Panc1 (cell line): ENCODE data around the gene KMT2B. TPM values are rescaled to one million over a fixed set of nuclear protein-coding genes. Genes with fewer than 3 reads are reported as not detected.

Experiments used
- ATAC-seq: fragments of 200-7000 bp; cut with Tn5 transposase; 2 replicates; pipeline ENCODE4 v1.9.1; 2020; ENCODE audit warnings: mild to moderate bottlenecking, moderate library complexity
- BruUV-seq: library from RNA; stranded (reverse); fragments of 400-500 nt; replicated peaks from 2 replicates; lab custom pipeline; 2021; lab: Mats Ljungman, UMichigan
- CTCF ChIA-PET: fragments of 300-600 bp; sonication (Branson Sonifier 250); formaldehyde crosslinking; loops from one replicate; lab custom pipeline; 2022; ENCODE audit warnings: antibody characterized with exemption; lab: Charles Lee
- POLR2A ChIA-PET: fragments of 300-600 bp; sonication (Branson Sonifier 250); formaldehyde crosslinking; loops from one replicate; lab custom pipeline; 2022; ENCODE audit warnings: antibody characterized with exemption; lab: Charles Lee
- DNase-seq: peaks from one replicate; pipeline ENCODE4 v3.0.0-alpha.2; 2010; ENCODE audit warnings: low read depth, low spot score
- H3K27ac ChIP-seq: 2 replicates; pipeline ENCODE4 v1.5.1; 2011; ENCODE audit warnings: mild to moderate bottlenecking, low read length, inconsistent platforms
- H3K27me3 ChIP-seq: fragments of 200-500 bp; sonication (Bioruptor generic); 2 replicates; pipeline ENCODE4 v1.6.0; 2014; ENCODE audit warnings: low read length, inconsistent platforms; ENCODE audit not compliant: control insufficient read depth, insufficient read depth
- H3K36me3 ChIP-seq: fragments of 200-500 bp; sonication (Bioruptor generic); 2 replicates; pipeline ENCODE4 v1.5.1; 2014; ENCODE audit warnings: inconsistent platforms, mild to moderate bottlenecking, low read length, moderate library complexity; ENCODE audit not compliant: control insufficient read depth, insufficient read depth
- H3K4me1 ChIP-seq: 2 replicates; pipeline ENCODE4 v1.5.1; 2011; ENCODE audit warnings: inconsistent platforms, mild to moderate bottlenecking, low read length, moderate library complexity; ENCODE audit not compliant: control insufficient read depth, insufficient read depth
- H3K4me3 ChIP-seq, 2 experiments: 2 replicates each; pipeline ENCODE4 v1.5.1; 2011 to 2012; ENCODE audit warnings: low read depth in 2 of 2, low read length in 2 of 2, mild to moderate bottlenecking in 2 of 2, inconsistent platforms in 1 of 2, moderate library complexity in 1 of 2
- H3K9me3 ChIP-seq: fragments of 200-500 bp; sonication (Bioruptor generic); 2 replicates; pipeline ENCODE4 v1.5.1; 2014; ENCODE audit warnings: low read depth, mild to moderate bottlenecking, inconsistent platforms, low read length, moderate library complexity; ENCODE audit not compliant: control insufficient read depth, insufficient read depth
- POLR2AphosphoS5 ChIP-seq: IDR thresholded peaks from 2 replicates; pipeline ENCODE4 v1.6.1; 2012; ENCODE audit warnings: mild to moderate bottlenecking, low read depth, low read length, moderate library complexity
- SIN3A ChIP-seq: IDR thresholded peaks from 2 replicates; pipeline ENCODE4 v1.6.1; 2012; ENCODE audit warnings: low read depth, mild to moderate bottlenecking, low read length, moderate library complexity, borderline replicate concordance; ENCODE audit not compliant: insufficient read depth
- TCF7L2 ChIP-seq: IDR thresholded peaks from 2 replicates; pipeline ENCODE4 v1.6.1; 2011; ENCODE audit warnings: mild to moderate bottlenecking, low read depth, low read length, inconsistent platforms
- in situ Hi-C: cut with HindIII; loops from 2 replicates; pipeline ENCODE4 v1.10.0; 2016; ENCODE audit warnings: low sequenced_read_pairs, low pct_unique_long_range_greater_than_20kb
- intact Hi-C: fragments of 100-400 bp; cut with micrococcal nuclease; formaldehyde crosslinking; loops from one replicate; pipeline ENCODE4 v1.10.0; 2022; ENCODE audit not compliant: unreplicated experiment
- total RNA-seq: library from RNA; stranded (reverse); gene quantifications from one replicate; pipeline ENCODE4 v1.2.1, GENCODE V29; 2021; ENCODE audit not compliant: unreplicated experiment
- TF ChIP-seq, protein P1 (sequence below), 2 experiments: IDR thresholded peaks; 2 replicates each; pipeline ENCODE4 v1.6.1; 2011 to 2012; ENCODE audit warnings: low read depth in 2 of 2, control low read depth in 1 of 2, low read length in 1 of 2, mild to moderate bottlenecking in 1 of 2, moderate library complexity in 1 of 2; ENCODE audit not compliant: insufficient read depth in 1 of 2
- TF ChIP-seq, protein P2 (sequence below): fragments of 450-650 bp; IDR thresholded peaks from 2 replicates; pipeline ENCODE4 v1.5.1; 2017; ENCODE audit warnings: mild to moderate bottlenecking

Gene KMT2B
- total RNA-seq, 1 experiment from 2014 or later = 68.8 TPM

DNA sequence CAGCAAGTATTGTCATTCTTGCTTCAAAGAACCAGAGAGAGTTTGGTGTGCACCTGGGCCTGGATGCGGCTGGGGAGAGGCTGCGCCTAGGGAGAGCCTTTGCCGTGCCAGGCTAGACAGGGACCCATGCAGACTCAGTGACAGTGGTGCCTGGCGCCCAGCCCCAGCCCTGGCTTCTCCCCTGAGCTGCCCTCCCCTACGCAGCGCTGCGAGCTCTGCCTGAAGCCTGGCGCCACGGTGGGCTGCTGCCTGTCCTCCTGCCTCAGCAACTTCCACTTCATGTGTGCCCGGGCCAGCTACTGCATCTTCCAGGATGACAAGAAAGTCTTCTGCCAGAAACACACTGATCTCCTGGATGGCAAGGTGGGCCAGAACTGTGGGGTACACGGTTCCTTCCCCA, 12.0 kb downstream of the KMT2B start:
- no peak overlapping the region for H3K27ac ChIP-seq
- intact Hi-C loops (no loop called here), in situ Hi-C loops (no loop called here)
- DNase-seq = no peak
- no peaks in the 10 kb centered on the region for H3K27me3 ChIP-seq
- POLR2A ChIA-PET = no interaction called here
- BruUV-seq = no TSS peak
- H3K36me3 ChIP-seq = peaks cover 20% of the 10 kb centered on the region
- no peak for ATAC-seq
- H3K4me3 ChIP-seq = no peak overlapping the region
- no peaks in the 10 kb centered on the region for H3K4me1 ChIP-seq
- no peaks in the 10 kb centered on the region for H3K9me3 ChIP-seq
- CTCF ChIA-PET = no interaction called here
- TF ChIP-seq, protein P1, sequence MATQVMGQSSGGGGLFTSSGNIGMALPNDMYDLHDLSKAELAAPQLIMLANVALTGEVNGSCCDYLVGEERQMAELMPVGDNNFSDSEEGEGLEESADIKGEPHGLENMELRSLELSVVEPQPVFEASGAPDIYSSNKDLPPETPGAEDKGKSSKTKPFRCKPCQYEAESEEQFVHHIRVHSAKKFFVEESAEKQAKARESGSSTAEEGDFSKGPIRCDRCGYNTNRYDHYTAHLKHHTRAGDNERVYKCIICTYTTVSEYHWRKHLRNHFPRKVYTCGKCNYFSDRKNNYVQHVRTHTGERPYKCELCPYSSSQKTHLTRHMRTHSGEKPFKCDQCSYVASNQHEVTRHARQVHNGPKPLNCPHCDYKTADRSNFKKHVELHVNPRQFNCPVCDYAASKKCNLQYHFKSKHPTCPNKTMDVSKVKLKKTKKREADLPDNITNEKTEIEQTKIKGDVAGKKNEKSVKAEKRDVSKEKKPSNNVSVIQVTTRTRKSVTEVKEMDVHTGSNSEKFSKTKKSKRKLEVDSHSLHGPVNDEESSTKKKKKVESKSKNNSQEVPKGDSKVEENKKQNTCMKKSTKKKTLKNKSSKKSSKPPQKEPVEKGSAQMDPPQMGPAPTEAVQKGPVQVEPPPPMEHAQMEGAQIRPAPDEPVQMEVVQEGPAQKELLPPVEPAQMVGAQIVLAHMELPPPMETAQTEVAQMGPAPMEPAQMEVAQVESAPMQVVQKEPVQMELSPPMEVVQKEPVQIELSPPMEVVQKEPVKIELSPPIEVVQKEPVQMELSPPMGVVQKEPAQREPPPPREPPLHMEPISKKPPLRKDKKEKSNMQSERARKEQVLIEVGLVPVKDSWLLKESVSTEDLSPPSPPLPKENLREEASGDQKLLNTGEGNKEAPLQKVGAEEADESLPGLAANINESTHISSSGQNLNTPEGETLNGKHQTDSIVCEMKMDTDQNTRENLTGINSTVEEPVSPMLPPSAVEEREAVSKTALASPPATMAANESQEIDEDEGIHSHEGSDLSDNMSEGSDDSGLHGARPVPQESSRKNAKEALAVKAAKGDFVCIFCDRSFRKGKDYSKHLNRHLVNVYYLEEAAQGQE (IDR thresholded peaks at IDR 0.05; ENCODE audit: insufficient read depth in 1 of 2, low read depth in 2 of 2, low read length in 1 of 2) = no peak
- no peak for TF ChIP-seq SIN3A
- no peak for TF ChIP-seq TCF7L2
- TF ChIP-seq, protein P2, sequence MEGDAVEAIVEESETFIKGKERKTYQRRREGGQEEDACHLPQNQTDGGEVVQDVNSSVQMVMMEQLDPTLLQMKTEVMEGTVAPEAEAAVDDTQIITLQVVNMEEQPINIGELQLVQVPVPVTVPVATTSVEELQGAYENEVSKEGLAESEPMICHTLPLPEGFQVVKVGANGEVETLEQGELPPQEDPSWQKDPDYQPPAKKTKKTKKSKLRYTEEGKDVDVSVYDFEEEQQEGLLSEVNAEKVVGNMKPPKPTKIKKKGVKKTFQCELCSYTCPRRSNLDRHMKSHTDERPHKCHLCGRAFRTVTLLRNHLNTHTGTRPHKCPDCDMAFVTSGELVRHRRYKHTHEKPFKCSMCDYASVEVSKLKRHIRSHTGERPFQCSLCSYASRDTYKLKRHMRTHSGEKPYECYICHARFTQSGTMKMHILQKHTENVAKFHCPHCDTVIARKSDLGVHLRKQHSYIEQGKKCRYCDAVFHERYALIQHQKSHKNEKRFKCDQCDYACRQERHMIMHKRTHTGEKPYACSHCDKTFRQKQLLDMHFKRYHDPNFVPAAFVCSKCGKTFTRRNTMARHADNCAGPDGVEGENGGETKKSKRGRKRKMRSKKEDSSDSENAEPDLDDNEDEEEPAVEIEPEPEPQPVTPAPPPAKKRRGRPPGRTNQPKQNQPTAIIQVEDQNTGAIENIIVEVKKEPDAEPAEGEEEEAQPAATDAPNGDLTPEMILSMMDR = no peak
- TF ChIP-seq POLR2AphosphoS5 = no peak

DNA sequence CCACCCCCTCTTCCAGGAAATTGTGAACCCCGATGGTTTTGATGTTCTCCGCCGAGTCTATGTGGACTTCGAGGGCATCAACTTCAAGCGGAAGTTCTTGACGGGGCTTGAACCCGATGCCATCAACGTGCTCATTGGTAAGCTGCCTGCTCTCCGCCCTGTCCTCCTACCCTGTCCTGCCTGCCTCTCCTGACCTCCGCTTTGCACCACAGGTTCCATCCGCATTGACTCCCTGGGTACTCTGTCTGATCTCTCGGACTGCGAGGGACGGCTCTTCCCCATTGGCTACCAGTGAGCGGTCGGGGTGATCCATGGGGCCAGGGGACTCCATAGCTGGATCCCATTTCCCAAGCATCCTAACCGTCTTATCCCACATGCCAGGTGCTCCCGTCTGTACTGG, 12.5 kb downstream of the KMT2B start:
- no peak for ATAC-seq
- Histone ChIP-seq H3K27ac (no peak overlapping the region), H3K4me3 (no peak overlapping the region), H3K9me3 (no peaks in the 10 kb centered on the region), H3K4me1 (no peaks in the 10 kb centered on the region), H3K27me3 (no peaks in the 10 kb centered on the region), H3K36me3 (peaks cover 20% of the 10 kb centered on the region)
- no peak for DNase-seq
- intact Hi-C loops (no loop called here), in situ Hi-C loops (no loop called here)
- ChIA-PET CTCF (no interaction called here), POLR2A (interaction anchor here (0.7 kb wide), 1 partner anchor 241 kb away, joined by 7 read pairs; no protein-coding TSS in a partner anchor)
- BruUV-seq = no TSS peak
- TF ChIP-seq SIN3A (no peak), POLR2AphosphoS5 (no peak), TCF7L2 (no peak)
- TF ChIP-seq, protein P2 = no peak
- TF ChIP-seq, protein P1 (IDR thresholded peaks at IDR 0.05; ENCODE audit: insufficient read depth in 1 of 2, low read depth in 2 of 2, low read length in 1 of 2) = no peak
